Measurements from ENCODE around the gene ST6GALNAC2.

Gene ST6GALNAC2

GRCh38 chr17:76579281-76579680 lies 6.4 kb downstream of the ST6GALNAC2 start:
- H3K4me3 ChIP-seq (ENCODE audit: control insufficient read depth in 1 of 7, extremely low read depth in 1 of 7, insufficient read depth in 4 of 7, low read depth in 2 of 7, low read length in 6 of 7) = no peak overlapping the region
- no peaks in the 10 kb centered on the region for H3K36me3 ChIP-seq (ENCODE audit: control insufficient read depth in 4 of 4, insufficient read depth in 4 of 4, low read length in 3 of 4)
- POLR2A ChIA-PET = no interaction called here
- peak in 2 of 3 donors; percentile 39 to 41 for DNase-seq
- H3K4me1 ChIP-seq (ENCODE audit: control extremely low read depth in 1 of 4, control insufficient read depth in 4 of 4, insufficient read depth in 4 of 4, low read length in 3 of 4) = peaks cover 0 to 10% (median 3%) of the 10 kb centered on the region in 4 experiments
- WGBS (ENCODE audit: insufficient coverage) = 80% methylated on average over 1 of the region's 2 CpGs
- no peak overlapping the region for H3K27ac ChIP-seq (ENCODE audit: insufficient read depth in 1 of 2, low read depth in 1 of 2, low read length in 2 of 2, poor library complexity in 1 of 2, severe bottlenecking in 2 of 2)
- CTCF ChIA-PET = interaction anchor here (1.0 to 4.0 kb wide), 3 partner anchors 13 to 43 kb away, joined by 4 to 28 read pairs (median 14); no protein-coding TSS in a partner anchor
- H3K9me3 ChIP-seq (ENCODE audit: control extremely low read depth in 1 of 5, control insufficient read depth in 4 of 5, insufficient read depth in 2 of 5, low read depth in 1 of 5, low read length in 4 of 5) = no peaks in the 10 kb centered on the region
- H3K27me3 ChIP-seq (replicated peaks in 2 of 5; ENCODE audit: control insufficient read depth in 4 of 5, insufficient read depth in 5 of 5, low read length in 4 of 5) = peaks cover 1 to 9% (median 4%) of the 10 kb centered on the region in 5 experiments

- Histone ChIP-seq H3K27me3 (replicated peaks in 2 of 5; ENCODE audit: control insufficient read depth in 4 of 5, insufficient read depth in 5 of 5, low read length in 4 of 5) (peaks cover 0 to 2% (median 0%) of the 10 kb centered on the region in 5 experiments), H3K4me3 (ENCODE audit: control insufficient read depth in 1 of 7, extremely low read depth in 1 of 7, insufficient read depth in 4 of 7, low read depth in 2 of 7, low read length in 6 of 7) (no peak overlapping the region), H3K9me3 (ENCODE audit: control extremely low read depth in 1 of 5, control insufficient read depth in 4 of 5, insufficient read depth in 2 of 5, low read depth in 1 of 5, low read length in 4 of 5) (no peaks in the 10 kb centered on the region), H3K27ac (ENCODE audit: insufficient read depth in 1 of 2, low read depth in 1 of 2, low read length in 2 of 2, poor library complexity in 1 of 2, severe bottlenecking in 2 of 2) (no peak overlapping the region), H3K36me3 (ENCODE audit: control insufficient read depth in 4 of 4, insufficient read depth in 4 of 4, low read length in 3 of 4) (no peaks in the 10 kb centered on the region), H3K4me1 (ENCODE audit: control extremely low read depth in 1 of 4, control insufficient read depth in 4 of 4, insufficient read depth in 4 of 4, low read length in 3 of 4) (peaks cover 0 to 10% (median 3%) of the 10 kb centered on the region in 4 experiments)
- ChIA-PET POLR2A (no interaction called here), CTCF (interaction anchor here (0.9 to 4.0 kb wide), 6 partner anchors 9 to 136 kb away, joined by 3 to 28 read pairs (median 4); a partner anchor contains a TSS)
- 100% methylated on average over 4 of the region's 5 CpGs for WGBS (ENCODE audit: insufficient coverage)
- DNase-seq = no peak
These were observed 7.3 kb downstream of the ST6GALNAC2 start for GRCh38 chr17:76578376-76578775.

GRCh38 chr17:76577876-76578275 lies 7.8 kb downstream of the ST6GALNAC2 start:
- ChIA-PET POLR2A (no interaction called here), CTCF (interaction anchor here (1.2 to 4.0 kb wide), 5 partner anchors 11 to 136 kb away, joined by 3 to 28 read pairs (median 5); no protein-coding TSS in a partner anchor)
- Histone ChIP-seq H3K4me1 (ENCODE audit: control extremely low read depth in 1 of 4, control insufficient read depth in 4 of 4, insufficient read depth in 4 of 4, low read length in 3 of 4) (peaks cover 0 to 10% (median 3%) of the 10 kb centered on the region in 4 experiments), H3K4me3 (ENCODE audit: control insufficient read depth in 1 of 7, extremely low read depth in 1 of 7, insufficient read depth in 4 of 7, low read depth in 2 of 7, low read length in 6 of 7) (no peak overlapping the region), H3K36me3 (ENCODE audit: control insufficient read depth in 4 of 4, insufficient read depth in 4 of 4, low read length in 3 of 4) (no peaks in the 10 kb centered on the region), H3K27me3 (replicated peaks in 2 of 5; ENCODE audit: control insufficient read depth in 4 of 5, insufficient read depth in 5 of 5, low read length in 4 of 5) (peaks cover 0 to 2% (median 0%) of the 10 kb centered on the region in 5 experiments), H3K27ac (ENCODE audit: insufficient read depth in 1 of 2, low read depth in 1 of 2, low read length in 2 of 2, poor library complexity in 1 of 2, severe bottlenecking in 2 of 2) (no peak overlapping the region), H3K9me3 (ENCODE audit: control extremely low read depth in 1 of 5, control insufficient read depth in 4 of 5, insufficient read depth in 2 of 5, low read depth in 1 of 5, low read length in 4 of 5) (no peaks in the 10 kb centered on the region)
- WGBS (ENCODE audit: insufficient coverage) = 92% methylated on average over 4 of the region's 7 CpGs
- no peak for DNase-seq

- Histone ChIP-seq H3K4me1 (ENCODE audit: control extremely low read depth in 1 of 4, control insufficient read depth in 4 of 4, insufficient read depth in 4 of 4, low read length in 3 of 4) (peaks cover 0 to 10% (median 3%) of the 10 kb centered on the region in 4 experiments), H3K36me3 (ENCODE audit: control insufficient read depth in 4 of 4, insufficient read depth in 4 of 4, low read length in 3 of 4) (no peaks in the 10 kb centered on the region), H3K4me3 (ENCODE audit: control insufficient read depth in 1 of 7, extremely low read depth in 1 of 7, insufficient read depth in 4 of 7, low read depth in 2 of 7, low read length in 6 of 7) (no peak overlapping the region), H3K9me3 (ENCODE audit: control extremely low read depth in 1 of 5, control insufficient read depth in 4 of 5, insufficient read depth in 2 of 5, low read depth in 1 of 5, low read length in 4 of 5) (no peaks in the 10 kb centered on the region), H3K27me3 (replicated peaks in 2 of 5; ENCODE audit: control insufficient read depth in 4 of 5, insufficient read depth in 5 of 5, low read length in 4 of 5) (no peaks in the 10 kb centered on the region), H3K27ac (ENCODE audit: insufficient read depth in 1 of 2, low read depth in 1 of 2, low read length in 2 of 2, poor library complexity in 1 of 2, severe bottlenecking in 2 of 2) (no peak overlapping the region)
- 96% methylated on average over 8 of the region's 9 CpGs for WGBS (ENCODE audit: insufficient coverage)
- ChIA-PET CTCF (interaction anchor here (1.2 kb wide), 1 partner anchor 10 kb away, joined by 4 read pairs; no protein-coding TSS in a partner anchor), POLR2A (interaction anchor here (1.9 kb wide), 1 partner anchor 9 kb away, joined by 4 read pairs; no protein-coding TSS in a partner anchor)
- no peak for DNase-seq
These were observed 9.5 kb downstream of the ST6GALNAC2 start for GRCh38 chr17:76576189-76576588.

- peaks cover 0 to 8% (median 3%) of the 10 kb centered on the region in 4 experiments for H3K4me1 ChIP-seq (ENCODE audit: control extremely low read depth in 1 of 4, control insufficient read depth in 4 of 4, insufficient read depth in 4 of 4, low read length in 3 of 4)
- ChIA-PET CTCF (interaction anchor here (1.2 to 1.3 kb wide), 2 partner anchors 9 to 10 kb away, joined by 3 to 4 read pairs; partner anchors contain the start of gene ST6GALNAC2), POLR2A (interaction anchor here (1.9 kb wide), 1 partner anchor 9 kb away, joined by 4 read pairs; no protein-coding TSS in a partner anchor)
- 77% methylated on average over 5 of the region's 5 CpGs for WGBS (ENCODE audit: insufficient coverage)
- peaks cover 0 to 3% (median 0%) of the 10 kb centered on the region in 5 experiments for H3K9me3 ChIP-seq (ENCODE audit: control extremely low read depth in 1 of 5, control insufficient read depth in 4 of 5, insufficient read depth in 2 of 5, low read depth in 1 of 5, low read length in 4 of 5)
- DNase-seq = no peak
- no peaks in the 10 kb centered on the region for H3K36me3 ChIP-seq (ENCODE audit: control insufficient read depth in 4 of 4, insufficient read depth in 4 of 4, low read length in 3 of 4)
- H3K27me3 ChIP-seq (replicated peaks in 2 of 5; ENCODE audit: control insufficient read depth in 4 of 5, insufficient read depth in 5 of 5, low read length in 4 of 5) = no peaks in the 10 kb centered on the region
- no peak overlapping the region for H3K27ac ChIP-seq (ENCODE audit: insufficient read depth in 1 of 2, low read depth in 1 of 2, low read length in 2 of 2, poor library complexity in 1 of 2, severe bottlenecking in 2 of 2)
- H3K4me3 ChIP-seq (ENCODE audit: control insufficient read depth in 1 of 7, extremely low read depth in 1 of 7, insufficient read depth in 4 of 7, low read depth in 2 of 7, low read length in 6 of 7) = no peak overlapping the region
These were observed 10.1 kb downstream of the ST6GALNAC2 start for GRCh38 chr17:76575570-76575969.

GRCh38 chr17:76574166-76574565 lies 11.5 kb downstream of the ST6GALNAC2 start:
- H3K27ac ChIP-seq (ENCODE audit: insufficient read depth in 1 of 2, low read depth in 1 of 2, low read length in 2 of 2, poor library complexity in 1 of 2, severe bottlenecking in 2 of 2) = no peak overlapping the region
- POLR2A ChIA-PET = no interaction called here
- peaks cover 0 to 7% (median 3%) of the 10 kb centered on the region in 4 experiments for H3K4me1 ChIP-seq (ENCODE audit: control extremely low read depth in 1 of 4, control insufficient read depth in 4 of 4, insufficient read depth in 4 of 4, low read length in 3 of 4)
- no peaks in the 10 kb centered on the region for H3K27me3 ChIP-seq (replicated peaks in 2 of 5; ENCODE audit: control insufficient read depth in 4 of 5, insufficient read depth in 5 of 5, low read length in 4 of 5)
- 97% methylated on average over 10 of the region's 11 CpGs for WGBS (ENCODE audit: insufficient coverage)
- H3K9me3 ChIP-seq (ENCODE audit: control extremely low read depth in 1 of 5, control insufficient read depth in 4 of 5, insufficient read depth in 2 of 5, low read depth in 1 of 5, low read length in 4 of 5) = peaks cover 0 to 3% (median 0%) of the 10 kb centered on the region in 5 experiments
- DNase-seq = no peak
- CTCF ChIA-PET = no interaction called here
- H3K36me3 ChIP-seq (ENCODE audit: control insufficient read depth in 4 of 4, insufficient read depth in 4 of 4, low read length in 3 of 4) = no peaks in the 10 kb centered on the region
- no peak overlapping the region for H3K4me3 ChIP-seq (ENCODE audit: control insufficient read depth in 1 of 7, extremely low read depth in 1 of 7, insufficient read depth in 4 of 7, low read depth in 2 of 7, low read length in 6 of 7)

GRCh38 chr17:76573096-76573495 lies 12.6 kb downstream of the ST6GALNAC2 start:
- CTCF ChIA-PET = interaction anchor here (0.6 kb wide), 1 partner anchor 13 kb away, joined by 3 read pairs; no protein-coding TSS in a partner anchor
- H3K9me3 ChIP-seq (ENCODE audit: control extremely low read depth in 1 of 5, control insufficient read depth in 4 of 5, insufficient read depth in 2 of 5, low read depth in 1 of 5, low read length in 4 of 5) = peaks cover 0 to 3% (median 0%) of the 10 kb centered on the region in 5 experiments
- H3K36me3 ChIP-seq (ENCODE audit: control insufficient read depth in 4 of 4, insufficient read depth in 4 of 4, low read length in 3 of 4) = no peaks in the 10 kb centered on the region
- DNase-seq = no peak
- no peaks in the 10 kb centered on the region for H3K27me3 ChIP-seq (replicated peaks in 2 of 5; ENCODE audit: control insufficient read depth in 4 of 5, insufficient read depth in 5 of 5, low read length in 4 of 5)
- 97% methylated on average over 6 of the region's 10 CpGs for WGBS (ENCODE audit: insufficient coverage)
- H3K4me1 ChIP-seq (ENCODE audit: control extremely low read depth in 1 of 4, control insufficient read depth in 4 of 4, insufficient read depth in 4 of 4, low read length in 3 of 4) = peaks cover 3 to 15% (median 12%) of the 10 kb centered on the region in 4 experiments
- POLR2A ChIA-PET = no interaction called here
- H3K4me3 ChIP-seq (ENCODE audit: control insufficient read depth in 1 of 7, extremely low read depth in 1 of 7, insufficient read depth in 4 of 7, low read depth in 2 of 7, low read length in 6 of 7) = no peak overlapping the region
- H3K27ac ChIP-seq (ENCODE audit: insufficient read depth in 1 of 2, low read depth in 1 of 2, low read length in 2 of 2, poor library complexity in 1 of 2, severe bottlenecking in 2 of 2) = no peak overlapping the region
